Prostate gland (tissue), 2 donors: ENCODE data around the gene NUP50. TPM values are rescaled to one million over a fixed set of nuclear protein-coding genes. Genes with fewer than 3 reads are reported as not detected.

Experiments used
- DNase-seq: peaks from one replicate; pipeline ENCODE4 v3.0.0-alpha.2; 2019; ENCODE audit warnings: low spot score
- H3K27ac ChIP-seq, 2 donors: fragments of 200-600 bp; sonication (generic); 2 replicates each; pipeline ENCODE4 v1.5.1; 2017 to 2019
- H3K27me3 ChIP-seq: fragments of 200-600 bp; sonication (generic); replicated peaks from 2 replicates; pipeline ENCODE4 v1.5.1; 2019; ENCODE audit not compliant: insufficient read depth
- H3K36me3 ChIP-seq, 2 donors: fragments of 200-600 bp; sonication (generic); 1 replicate in 1 of 2; 2 replicates in 1 of 2; pipeline versions ENCODE4 v1.5.1 to v1.8.1; 2017 to 2019
- H3K4me1 ChIP-seq: fragments of 200-600 bp; sonication (generic); replicated peaks from 2 replicates; pipeline ENCODE4 v1.5.1; 2019
- H3K4me3 ChIP-seq, 2 donors: fragments of 200-600 bp; sonication (generic); 2 replicates each; pipeline ENCODE4 v1.5.1; 2017 to 2019
- H3K9me3 ChIP-seq: fragments of 200-600 bp; sonication (generic); 2 replicates; pipeline ENCODE4 v1.5.1; 2017
- POLR2A ChIP-seq: fragments of 450-650 bp; IDR thresholded peaks from one replicate; pipeline ENCODE4 v1.6.1; 2016; ENCODE audit warnings: antibody characterized with exemption, mild to moderate bottlenecking
- POLR2AphosphoS5 ChIP-seq: sonication (generic); formaldehyde crosslinking; IDR thresholded peaks from one replicate; pipeline ENCODE4 v1.6.1; 2017; ENCODE audit warnings: antibody characterized with exemption
- WGBS: methylation state at CpG from one replicate; pipeline ENCODE4 v1.1.5; 2018; 5-methylcytosine and 5-hydroxymethylcytosine counted together
- intact Hi-C: fragments of 100-400 bp; cut with DNase I; formaldehyde crosslinking; loops from one replicate; pipeline ENCODE4 v1.14.2; 2022
- total RNA-seq, 2 donors: library from RNA; depleted of rRNA; stranded (reverse); fragments of >200 nt; gene quantifications; one replicate each; pipeline ENCODE4 v1.1.0, GENCODE V29; 2016
- TF ChIP-seq, protein P1 (sequence below), 4 experiments: fragments of 200-600 bp in 2 of 4; fragments of 450-650 bp in 2 of 4; sonication (generic) in 2 of 4; IDR thresholded peaks; 1 replicate in 3 of 4; 2 replicates in 1 of 4; pipeline ENCODE4 v1.5.1; 2016 to 2019; ENCODE audit warnings: antibody characterized with exemption in 4 of 4, mild to moderate bottlenecking in 2 of 4, moderate library complexity in 2 of 4

Gene NUP50
- total RNA-seq, 2 donors from 2014 or later = 51.4 to 101 TPM

GRCh38 chr22:45211435-45211834, 47.7 kb downstream of the NUP50 start:
- no peak overlapping the region for H3K4me3 ChIP-seq

DNA sequence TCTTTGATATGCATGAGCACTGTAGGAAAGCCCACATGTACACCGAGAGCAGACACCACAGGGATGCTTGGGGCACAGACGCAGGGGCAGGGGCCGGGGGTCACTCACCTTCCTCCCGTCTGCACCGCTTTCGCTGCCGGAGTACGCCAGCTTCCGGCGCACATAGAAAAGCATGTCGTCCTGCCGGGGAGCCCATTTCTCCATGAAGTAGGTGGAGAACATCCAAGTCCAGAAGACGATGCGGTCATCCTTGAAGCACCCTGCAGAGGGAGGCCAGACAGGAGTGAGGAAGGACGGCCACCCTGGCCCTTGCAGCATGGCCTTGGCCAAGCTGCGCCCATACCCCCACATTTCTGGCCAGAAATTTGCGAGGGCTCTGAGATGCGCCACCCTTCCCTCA, 48.1 kb downstream of the NUP50 start:
- intact Hi-C loops = no loop called here
- H3K4me1 ChIP-seq = no peaks in the 10 kb centered on the region
- WGBS = 80% methylated on average over 18 of the region's 18 CpGs

More at GRCh38 chr22:45211435-45211834, 47.7 kb downstream of the NUP50 start:
- H3K27me3 ChIP-seq = no peaks in the 10 kb centered on the region
- H3K9me3 ChIP-seq = no peaks in the 10 kb centered on the region
- H3K36me3 ChIP-seq = no peaks in the 10 kb centered on the region
- DNase-seq = no peak
- TF ChIP-seq POLR2A = no peak
- TF ChIP-seq, protein P1, sequence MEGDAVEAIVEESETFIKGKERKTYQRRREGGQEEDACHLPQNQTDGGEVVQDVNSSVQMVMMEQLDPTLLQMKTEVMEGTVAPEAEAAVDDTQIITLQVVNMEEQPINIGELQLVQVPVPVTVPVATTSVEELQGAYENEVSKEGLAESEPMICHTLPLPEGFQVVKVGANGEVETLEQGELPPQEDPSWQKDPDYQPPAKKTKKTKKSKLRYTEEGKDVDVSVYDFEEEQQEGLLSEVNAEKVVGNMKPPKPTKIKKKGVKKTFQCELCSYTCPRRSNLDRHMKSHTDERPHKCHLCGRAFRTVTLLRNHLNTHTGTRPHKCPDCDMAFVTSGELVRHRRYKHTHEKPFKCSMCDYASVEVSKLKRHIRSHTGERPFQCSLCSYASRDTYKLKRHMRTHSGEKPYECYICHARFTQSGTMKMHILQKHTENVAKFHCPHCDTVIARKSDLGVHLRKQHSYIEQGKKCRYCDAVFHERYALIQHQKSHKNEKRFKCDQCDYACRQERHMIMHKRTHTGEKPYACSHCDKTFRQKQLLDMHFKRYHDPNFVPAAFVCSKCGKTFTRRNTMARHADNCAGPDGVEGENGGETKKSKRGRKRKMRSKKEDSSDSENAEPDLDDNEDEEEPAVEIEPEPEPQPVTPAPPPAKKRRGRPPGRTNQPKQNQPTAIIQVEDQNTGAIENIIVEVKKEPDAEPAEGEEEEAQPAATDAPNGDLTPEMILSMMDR (IDR thresholded peaks at IDR 0.05) = no peak
- no peaks in the 10 kb centered on the region for H3K4me1 ChIP-seq
- H3K27ac ChIP-seq = no peak overlapping the region
- intact Hi-C loops = no loop called here
- WGBS = 89% methylated on average over 8 of the region's 8 CpGs

GRCh38 chr22:45212306-45212709, 48.6 kb downstream of the NUP50 start:
- H3K4me1 ChIP-seq = no peaks in the 10 kb centered on the region
- H3K4me3 ChIP-seq = peak overlapping the region; percentile 6 to 9
- H3K27ac ChIP-seq = peak overlapping the region; percentile 39 to 44
- DNase-seq = no peak
- no peaks in the 10 kb centered on the region for H3K27me3 ChIP-seq
- intact Hi-C loops = no loop called here
- 17% methylated on average over 14 of the region's 14 CpGs for WGBS
- no peaks in the 10 kb centered on the region for H3K9me3 ChIP-seq
- H3K36me3 ChIP-seq = no peaks in the 10 kb centered on the region
- TF ChIP-seq POLR2AphosphoS5 (peak; percentile 45), POLR2A (no peak)
- TF ChIP-seq, protein P1 (IDR thresholded peaks at IDR 0.05) = peak in 2 of 4 experiments; percentile 22 to 28

More for the DNA sequence above, 48.1 kb downstream of the NUP50 start:
- Histone ChIP-seq H3K9me3 (no peaks in the 10 kb centered on the region), H3K4me3 (peak overlapping the region; percentile 6 to 9), H3K27me3 (no peaks in the 10 kb centered on the region), H3K27ac (peak overlapping the region in 1 of 2 donors; percentile 44), H3K36me3 (no peaks in the 10 kb centered on the region)
- TF ChIP-seq, protein P1 (IDR thresholded peaks at IDR 0.05) = no peak
- no peak for TF ChIP-seq POLR2A
- TF ChIP-seq POLR2AphosphoS5 = no peak
- no peak for DNase-seq

DNA sequence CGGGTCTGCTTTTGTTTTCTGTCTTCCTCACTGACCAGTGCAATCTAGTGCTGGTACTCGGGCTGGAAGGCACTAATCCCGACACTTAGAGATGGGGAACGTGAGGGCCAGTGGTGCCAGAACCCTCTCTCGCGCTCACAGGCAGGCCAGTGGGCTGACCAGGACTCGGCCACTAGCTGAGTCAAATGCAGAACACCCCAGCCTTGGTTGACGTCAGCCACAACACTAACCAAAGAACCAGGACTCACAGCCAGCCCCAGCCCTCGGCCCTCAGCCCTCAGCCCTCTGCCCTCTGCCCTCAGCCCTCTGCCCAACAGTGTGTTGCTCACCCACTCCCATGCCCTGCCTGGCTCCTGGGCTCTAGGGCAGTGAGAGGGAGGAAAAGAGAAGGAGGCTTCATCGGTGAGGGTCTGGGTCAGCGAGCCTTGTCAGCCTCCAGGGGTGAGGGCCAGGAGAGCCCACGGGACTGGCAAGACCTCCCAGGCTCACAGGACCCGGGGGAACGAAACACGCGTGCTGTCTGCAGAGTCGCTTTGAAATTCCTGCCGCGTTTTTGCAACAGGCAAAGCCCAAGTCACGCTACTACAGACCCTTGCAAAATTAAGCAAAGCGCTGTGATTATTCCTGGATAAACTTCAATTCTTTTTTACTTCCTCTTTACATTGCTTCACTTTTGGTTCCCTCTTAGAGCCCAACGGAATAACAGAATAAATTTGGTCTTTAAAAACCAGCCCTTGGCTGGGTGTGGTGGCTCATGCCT, 49.4 kb downstream of the NUP50 start:
- WGBS = 64% methylated on average over 22 of the region's 22 CpGs
- Histone ChIP-seq H3K9me3 (no peaks in the 10 kb centered on the region), H3K27me3 (no peaks in the 10 kb centered on the region), H3K4me1 (no peaks in the 10 kb centered on the region), H3K4me3 (peak overlapping the region in 1 of 2 donors; percentile 9), H3K36me3 (no peaks in the 10 kb centered on the region), H3K27ac (peak overlapping the region in 1 of 2 donors; percentile 44)
- DNase-seq = no peak
- intact Hi-C loops = no loop called here
- TF ChIP-seq POLR2A (no peak), POLR2AphosphoS5 (no peak)
- TF ChIP-seq, protein P1 (IDR thresholded peaks at IDR 0.05) = no peak
